NAMALWA (cell line): ENCODE data around the gene CPSF3.
"Not testable (repeated sequence)": the region's sequence is repeated elsewhere in the genome, so short reads cannot be mapped to it uniquely, and the experiment has no call there.

ENCODE experiments used
- DNase-seq: peaks from one replicate; pipeline ENCODE4 v3.0.0-alpha.2; 2015; ENCODE audit warnings: low spot score

The CPSF3 gene

GRCh38 chr2:9466147-9466683 is 42.8 kb downstream of the CPSF3 start:
- no peak for DNase-seq

DNA sequence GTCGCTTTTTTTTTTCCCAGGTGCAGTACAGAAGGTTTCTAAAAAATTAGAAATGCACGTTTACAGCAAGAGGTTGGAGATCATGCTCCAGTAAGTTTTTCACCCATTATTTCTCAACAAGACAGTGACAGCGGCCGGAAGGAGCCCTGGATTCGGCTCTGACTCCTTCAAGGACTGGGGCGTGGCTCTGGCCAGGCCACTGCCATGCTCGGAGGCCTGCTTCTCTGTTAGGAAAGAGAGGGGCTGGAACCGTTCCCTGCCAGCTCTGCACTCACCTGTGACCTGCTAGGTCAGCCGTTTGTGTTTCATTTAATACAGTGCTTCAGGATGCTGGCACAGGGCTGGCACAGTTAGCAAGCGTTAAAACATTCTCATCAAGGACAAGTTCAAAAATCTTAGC is 44.2 kb downstream of the CPSF3 start:
- DNase-seq, result no peak

DNA sequence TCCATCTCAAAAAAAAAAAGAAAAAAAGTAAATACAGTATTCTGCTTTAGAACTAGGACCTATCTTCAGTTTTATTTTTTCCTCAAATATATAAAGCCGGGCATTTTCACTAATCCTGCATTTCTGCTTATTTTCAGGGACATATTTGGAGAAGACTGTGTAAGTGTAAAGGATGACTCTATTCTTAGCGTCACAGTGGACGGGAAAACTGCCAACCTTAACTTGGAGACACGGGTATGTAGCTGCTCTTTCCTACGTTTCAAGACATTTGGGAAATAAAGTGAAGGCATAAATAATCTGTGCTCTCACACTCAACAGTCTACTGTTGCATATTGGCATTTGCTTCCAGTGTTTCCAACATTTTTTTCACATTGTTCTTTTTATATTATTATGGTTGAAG is 47.8 kb downstream of the CPSF3 start:
- DNase-seq, result no peak

DNA sequence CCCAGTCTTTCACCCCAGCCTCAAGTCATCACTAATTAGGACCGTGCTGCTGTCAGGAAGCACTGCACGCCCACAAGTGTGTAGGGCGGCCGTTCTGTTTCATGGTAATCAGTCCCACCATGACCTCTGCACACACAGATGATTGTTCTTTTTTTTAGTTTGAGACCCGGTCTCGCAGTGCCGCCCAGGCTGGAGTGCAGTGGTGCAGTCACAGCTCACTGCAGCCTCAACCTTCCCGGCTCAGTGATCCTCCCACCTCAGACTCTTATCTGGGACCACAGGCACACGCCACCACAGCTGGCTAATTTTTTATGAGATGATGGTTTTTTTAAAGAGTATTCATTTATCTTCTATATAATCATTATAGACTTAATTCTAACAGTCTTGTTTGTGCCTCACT is 49.1 kb downstream of the CPSF3 start:
- DNase-seq, result no peak

- DNase-seq, result peak; percentile 30
Observed at GRCh38 chr2:9473308-9473984, 50.0 kb downstream of the CPSF3 start.

GRCh38 chr2:9473985-9474360 is 50.5 kb downstream of the CPSF3 start:
- DNase-seq, result peak; percentile 23

- DNase-seq, result peak; percentile 63
Observed at GRCh38 chr2:9474361-9475057, 51.1 kb downstream of the CPSF3 start, which contains the start of gene IAH1. IAH1 (plus strand) TSS chr2:9474551; CDS start chr2:9474567, 16 bp downstream.

DNA sequence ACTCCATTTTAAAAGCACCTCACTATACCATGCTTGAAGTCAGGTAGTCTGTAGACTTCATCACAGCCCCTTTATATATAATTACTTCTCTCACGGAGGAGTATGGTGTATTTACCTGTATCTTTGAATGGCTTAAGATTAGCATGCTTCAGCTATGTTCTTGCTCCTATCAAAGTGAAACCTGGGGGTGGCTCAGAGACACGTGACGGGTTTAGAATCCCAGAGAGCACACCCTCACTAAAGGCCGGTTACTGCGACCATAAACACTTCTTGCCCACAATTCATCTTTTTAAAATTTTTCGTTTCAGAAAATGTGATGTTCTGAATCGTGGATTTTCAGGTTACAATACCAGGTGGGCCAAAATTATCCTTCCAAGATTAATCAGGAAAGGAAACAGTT is 54.5 kb downstream of the CPSF3 start:
- DNase-seq, result no peak

DNA sequence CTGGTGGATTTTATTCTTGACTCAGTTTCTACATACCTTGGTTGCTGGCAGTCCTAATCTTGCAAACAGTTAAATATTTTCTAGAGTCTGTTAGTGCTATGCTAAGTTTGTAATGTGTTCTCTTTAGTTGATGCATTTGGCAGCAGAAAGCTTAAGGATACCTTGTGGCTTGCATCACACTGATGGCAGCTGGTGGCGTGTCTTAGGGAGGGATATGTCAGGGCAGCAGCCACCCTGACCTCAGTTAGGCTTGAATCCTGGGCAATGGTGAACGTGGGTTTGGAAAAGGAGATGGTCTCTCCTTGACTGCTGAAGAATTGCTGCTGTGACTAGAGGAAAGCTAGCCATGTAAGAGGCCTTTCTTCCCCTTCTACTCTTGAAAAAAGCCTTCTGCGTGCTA is 55.1 kb downstream of the CPSF3 start:
- no peak for DNase-seq

DNA sequence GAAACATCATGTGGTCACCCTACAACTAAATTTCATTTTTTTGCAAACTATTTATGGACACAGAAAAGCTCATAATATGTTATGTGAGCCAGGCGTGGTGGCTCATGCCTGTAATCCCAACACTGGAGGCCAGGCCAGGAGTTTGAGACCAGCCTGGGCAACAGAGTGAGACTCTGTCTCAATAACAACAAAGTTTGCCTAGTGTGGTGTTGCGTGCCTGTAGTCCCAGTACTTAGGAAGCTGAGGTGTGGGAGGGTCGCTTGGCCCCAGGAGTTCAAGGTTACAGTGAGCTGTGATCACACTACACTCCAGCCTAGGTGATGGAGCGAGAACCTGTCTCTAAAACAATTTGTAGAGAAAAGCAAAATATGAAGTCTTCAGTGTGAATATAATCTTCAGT is 56.7 kb downstream of the CPSF3 start:
- no peak for DNase-seq

GRCh38 chr2:9483107-9483506 is 59.7 kb downstream of the CPSF3 start:
- no peak for DNase-seq

GRCh38 chr2:9484533-9484932 is 61.1 kb downstream of the CPSF3 start:
- DNase-seq, result no peak

DNA sequence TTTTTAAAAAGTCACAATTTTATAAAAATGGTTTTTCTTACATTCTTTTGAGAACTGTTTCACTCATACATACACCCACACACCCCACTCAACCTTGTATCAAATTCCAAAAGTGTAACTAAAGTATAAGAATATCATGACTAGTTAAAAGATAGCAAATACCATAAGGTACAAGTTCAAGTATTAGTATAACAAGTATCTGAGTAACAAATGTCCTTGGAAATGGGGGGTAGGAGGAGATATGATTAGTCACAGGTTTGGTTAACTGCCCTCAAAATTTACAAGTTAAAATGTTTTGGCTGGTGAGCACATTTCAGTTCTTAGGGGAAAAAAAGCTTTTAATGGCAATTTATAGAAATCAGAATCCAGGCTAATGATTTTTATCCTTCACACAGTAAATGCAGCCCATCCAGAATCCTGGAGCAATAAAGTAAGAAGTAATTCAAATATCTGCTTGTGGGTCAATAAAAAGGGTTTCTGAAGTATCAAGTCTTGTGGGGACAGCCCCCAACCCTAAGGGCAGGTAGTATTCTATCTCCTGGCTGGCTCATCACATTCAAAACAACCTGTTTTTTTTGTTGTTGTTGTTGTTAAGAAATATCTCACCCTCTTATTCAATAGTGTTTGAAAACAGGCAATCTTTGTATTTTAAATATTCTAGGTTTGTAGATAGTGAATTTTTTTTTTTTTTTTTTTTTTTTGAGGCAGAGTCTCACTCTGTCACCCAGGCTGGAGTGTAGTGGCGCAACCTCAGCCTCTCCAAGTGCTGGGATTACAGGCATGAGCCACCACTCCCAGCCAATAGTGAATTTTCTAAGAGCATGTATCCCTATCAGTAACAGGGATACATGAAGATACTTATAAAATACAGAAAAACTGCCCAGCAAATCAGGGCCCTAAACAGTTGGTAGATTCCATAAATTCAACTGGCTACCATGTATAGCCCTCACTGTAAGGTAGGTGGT is 65.4 kb downstream of the CPSF3 start:
- no peak for DNase-seq

DNA sequence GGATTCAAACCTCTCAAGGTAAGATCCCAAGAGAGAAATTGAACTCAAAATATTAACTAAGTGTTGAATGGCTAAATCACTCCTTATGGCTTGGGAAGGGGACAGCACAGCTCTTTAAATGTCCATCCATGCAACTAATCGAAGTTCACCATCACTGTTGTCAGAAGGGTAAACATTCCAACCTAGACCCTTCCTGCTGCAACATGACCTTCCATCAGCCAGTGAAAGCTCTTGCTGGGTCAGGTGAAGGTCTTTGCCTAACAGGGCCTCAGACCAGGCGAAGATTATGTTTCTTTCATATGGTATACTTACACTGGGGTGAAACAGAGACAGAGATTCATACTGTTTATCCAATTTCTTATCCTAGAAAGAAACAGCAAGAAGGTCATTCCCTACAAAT is 67.3 kb downstream of the CPSF3 start:
- DNase-seq, result no peak

DNA sequence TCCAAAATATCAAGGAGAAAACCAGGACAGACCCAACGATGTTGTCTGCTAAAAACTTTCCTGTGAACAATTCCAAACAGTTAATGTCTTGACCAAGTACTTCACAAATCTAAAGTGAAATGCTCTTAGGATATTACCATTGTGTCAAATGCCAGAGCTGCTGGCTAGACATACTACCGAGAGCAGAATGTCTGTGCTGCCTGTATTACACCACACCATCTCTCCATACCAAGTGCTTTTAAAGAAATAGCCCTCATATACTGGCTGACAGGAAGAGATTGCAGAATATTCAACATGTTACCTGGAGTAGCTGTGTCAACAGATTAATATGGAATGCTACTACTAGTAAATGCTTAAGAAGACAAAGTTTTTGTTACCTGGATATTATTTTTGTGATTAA is 69.5 kb downstream of the CPSF3 start:
- no peak for DNase-seq

DNA sequence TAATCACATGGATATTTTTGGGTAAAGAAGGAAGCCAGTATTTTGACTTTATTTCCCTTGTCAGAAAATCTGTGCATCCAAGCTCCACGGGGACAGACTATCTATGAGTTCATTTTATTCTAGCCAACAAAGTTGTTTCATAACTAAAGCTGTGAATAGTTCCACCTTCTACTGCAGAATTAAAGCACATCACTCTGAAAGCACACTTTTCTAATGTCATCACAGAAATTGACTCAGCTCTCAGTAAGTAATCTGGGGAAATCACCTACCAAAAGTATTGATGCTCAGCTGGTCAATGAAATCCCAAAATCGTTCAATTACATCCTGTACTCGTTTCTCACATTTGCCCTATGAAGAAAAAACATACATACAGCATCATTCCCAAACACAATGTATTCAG is 70.0 kb downstream of the CPSF3 start:
- DNase-seq, result no peak

DNA sequence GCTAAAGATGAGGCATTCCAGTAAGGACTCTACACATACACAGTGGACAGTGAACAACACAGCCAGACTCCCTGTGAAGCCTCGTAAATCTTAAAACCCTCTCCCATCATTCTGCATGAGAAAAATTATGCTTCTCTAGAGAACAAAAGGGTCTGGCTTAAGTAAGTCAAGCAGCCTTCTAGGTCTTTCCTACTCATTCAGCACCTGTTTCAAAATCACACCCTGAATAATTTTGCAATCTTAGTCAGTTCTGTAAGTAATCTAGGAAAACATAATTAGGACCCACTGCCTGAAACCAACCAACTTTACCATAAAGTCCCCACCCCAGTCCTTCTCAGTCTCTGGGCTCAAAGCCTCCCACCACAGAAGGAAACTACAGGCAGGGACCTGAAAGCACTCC is 70.6 kb downstream of the CPSF3 start:
- DNase-seq, result no peak

GRCh38 chr2:9497017-9497416 is 73.6 kb downstream of the CPSF3 start:
- DNase-seq, result no peak

- DNase-seq, result no peak
Observed at GRCh38 chr2:9498210-9498609, 74.8 kb downstream of the CPSF3 start.

DNA sequence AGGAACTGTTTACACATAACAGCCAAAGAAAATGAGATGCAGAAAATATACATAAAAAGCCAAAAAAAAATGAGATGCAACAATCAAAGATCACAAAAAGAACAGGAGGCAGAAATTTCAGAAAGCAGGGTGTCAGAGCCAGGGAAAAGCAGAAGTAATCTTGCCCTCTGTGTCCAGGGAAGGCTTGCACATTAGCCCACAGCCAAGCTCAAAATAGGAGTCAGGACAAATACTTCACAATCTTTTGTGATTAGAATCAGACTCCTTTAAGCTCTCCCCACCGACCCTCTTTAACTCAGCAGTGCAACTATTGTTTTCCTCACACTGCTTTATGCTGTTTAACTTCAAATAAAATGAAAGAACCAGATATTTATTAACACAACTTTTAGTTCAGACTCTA is 85.5 kb downstream of the CPSF3 start:
- DNase-seq, result no peak

DNA sequence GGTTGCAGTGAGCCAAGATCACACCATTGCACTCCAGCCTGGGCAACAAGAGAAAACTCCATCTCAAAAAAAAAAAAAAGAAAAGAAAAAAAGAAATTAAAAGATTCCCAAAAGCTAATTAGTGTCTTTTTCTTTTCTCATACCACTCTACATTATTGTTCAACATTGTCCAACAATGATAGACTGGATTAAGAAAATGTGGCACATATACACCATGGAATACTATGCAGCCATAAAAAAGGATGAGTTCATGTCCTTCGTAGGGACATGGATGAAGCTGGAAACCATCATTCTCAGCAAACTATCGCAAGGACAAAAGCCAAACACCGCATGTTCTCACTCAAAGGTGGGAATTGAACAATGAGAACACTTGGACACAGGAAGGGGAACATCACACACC is 90.5 kb downstream of the CPSF3 start:
- DNase-seq, result not testable (repeated sequence)

GRCh38 chr2:9517118-9517782 is 93.8 kb downstream of the CPSF3 start:
- DNase-seq, result no peak
